ENCODE measurements around the gene ACOXL. TPM values are rescaled to one million over a fixed set of nuclear protein-coding genes. Genes with fewer than 3 reads are reported as not detected.

ACOXL gene
- polyA plus RNA-seq, 4 donors, result 0.06 to 0.56 TPM; not detected in 2

- Histone ChIP-seq H3K27ac (ENCODE audit: low read depth in 1 of 3, low read length in 2 of 3) (no peak overlapping the region), H3K4me3 (ENCODE audit: low read depth in 1 of 3, low read length in 3 of 3) (no peak overlapping the region), H3K27me3 (ENCODE audit: control insufficient read depth in 3 of 3, insufficient read depth in 3 of 3, low read length in 3 of 3) (no peaks in the 10 kb centered on the region), H3K9me3 (ENCODE audit: control insufficient read depth in 2 of 2, insufficient read depth in 1 of 2, low read depth in 1 of 2, low read length in 1 of 2) (no peaks in the 10 kb centered on the region), H3K36me3 (ENCODE audit: control insufficient read depth in 3 of 3, insufficient read depth in 2 of 3, low read depth in 1 of 3, low read length in 3 of 3) (no peaks in the 10 kb centered on the region), H3K4me1 (ENCODE audit: control insufficient read depth in 3 of 3, insufficient read depth in 2 of 3, low read depth in 1 of 3, low read length in 2 of 3) (no peaks in the 10 kb centered on the region)
- 73 to 84% (median 80%) methylated on average over 6 of the region's 6 CpGs for WGBS, 3 donors
- DNase-seq, result no peak
- no peak for FAIRE-seq
These were observed 96.0 kb downstream of the ACOXL start for GRCh38 chr2:110828330-110828729.

DNA sequence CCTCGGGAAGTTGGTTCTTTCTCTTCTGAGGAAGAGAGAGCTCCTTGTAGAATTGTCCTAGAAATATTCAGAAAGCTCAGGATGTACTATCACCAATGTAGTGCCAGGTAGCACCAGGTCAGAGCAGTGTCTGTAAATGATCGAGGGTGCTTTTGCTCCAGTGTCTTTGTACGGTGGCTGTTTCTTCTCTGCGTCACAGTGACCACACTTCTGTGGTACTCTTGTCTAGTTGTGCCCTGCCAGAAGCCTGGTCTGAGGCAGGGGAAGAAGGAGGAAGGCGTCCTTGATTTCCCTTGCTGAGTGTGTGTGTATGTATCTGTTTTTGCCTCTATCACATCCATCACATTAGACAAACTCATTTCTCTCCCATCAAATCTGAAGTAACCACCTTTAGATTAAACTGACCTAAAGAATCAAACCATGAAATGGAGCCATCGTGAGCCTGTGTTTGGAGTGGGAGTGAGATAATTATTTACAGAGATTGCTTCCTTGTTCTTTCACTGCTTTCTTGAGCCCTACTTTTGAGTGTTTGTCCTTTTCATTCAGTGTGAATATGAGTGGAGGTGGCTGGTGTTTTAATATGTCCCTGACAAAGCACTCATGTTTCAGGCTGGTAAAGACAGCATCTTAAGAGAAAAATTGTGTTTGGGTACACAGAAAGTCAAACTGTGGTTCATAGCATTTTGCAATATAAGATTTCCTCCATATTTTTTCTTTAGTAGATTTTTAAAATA lies 97.2 kb downstream of the ACOXL start:
- DNase-seq (no peak), FAIRE-seq (no peak)
- H3K27ac ChIP-seq (ENCODE audit: low read depth in 1 of 3, low read length in 2 of 3), result no peak overlapping the region
- no peaks in the 10 kb centered on the region for H3K4me1 ChIP-seq (ENCODE audit: control insufficient read depth in 3 of 3, insufficient read depth in 2 of 3, low read depth in 1 of 3, low read length in 2 of 3)
- H3K36me3 ChIP-seq (ENCODE audit: control insufficient read depth in 3 of 3, insufficient read depth in 2 of 3, low read depth in 1 of 3, low read length in 3 of 3), result no peaks in the 10 kb centered on the region
- H3K27me3 ChIP-seq (ENCODE audit: control insufficient read depth in 3 of 3, insufficient read depth in 3 of 3, low read length in 3 of 3), result no peaks in the 10 kb centered on the region
- 78 to 84% (median 83%) methylated on average over 6 of the region's 6 CpGs for WGBS, 3 donors
- no peak overlapping the region for H3K4me3 ChIP-seq (ENCODE audit: low read depth in 1 of 3, low read length in 3 of 3)
- no peaks in the 10 kb centered on the region for H3K9me3 ChIP-seq (ENCODE audit: control insufficient read depth in 2 of 2, insufficient read depth in 1 of 2, low read depth in 1 of 2, low read length in 1 of 2)

DNA sequence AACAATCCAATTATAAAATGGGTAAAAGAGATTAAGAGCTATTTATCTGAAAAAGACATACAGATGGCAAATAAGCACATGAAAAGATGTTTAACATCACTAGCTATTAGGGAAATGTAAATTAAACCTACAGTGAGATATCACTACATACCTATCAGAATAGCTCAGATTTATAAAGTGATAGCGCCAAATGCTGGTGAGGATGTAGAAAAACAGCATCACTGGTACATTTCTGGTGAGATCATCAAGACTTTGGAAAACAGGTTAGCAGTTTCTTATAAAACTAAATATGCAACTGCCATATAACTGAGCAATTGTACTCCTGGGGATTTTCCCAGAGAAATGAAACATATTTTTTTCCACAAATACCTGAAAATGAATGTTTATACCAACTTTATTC lies 100.4 kb downstream of the ACOXL start:
- no peaks in the 10 kb centered on the region for H3K36me3 ChIP-seq (ENCODE audit: control insufficient read depth in 3 of 3, insufficient read depth in 2 of 3, low read depth in 1 of 3, low read length in 3 of 3)
- WGBS, 3 donors, result 82 to 94% (median 92%) methylated on average over 1 of the region's 1 CpG
- no peak overlapping the region for H3K4me3 ChIP-seq (ENCODE audit: low read depth in 1 of 3, low read length in 3 of 3)
- H3K27ac ChIP-seq (ENCODE audit: low read depth in 1 of 3, low read length in 2 of 3), result no peak overlapping the region
- FAIRE-seq (no peak), DNase-seq (no peak)
- no peaks in the 10 kb centered on the region for H3K27me3 ChIP-seq (ENCODE audit: control insufficient read depth in 3 of 3, insufficient read depth in 3 of 3, low read length in 3 of 3)
- no peaks in the 10 kb centered on the region for H3K9me3 ChIP-seq (ENCODE audit: control insufficient read depth in 2 of 2, insufficient read depth in 1 of 2, low read depth in 1 of 2, low read length in 1 of 2)
- no peaks in the 10 kb centered on the region for H3K4me1 ChIP-seq (ENCODE audit: control insufficient read depth in 3 of 3, insufficient read depth in 2 of 3, low read depth in 1 of 3, low read length in 2 of 3)

- no peak overlapping the region for H3K27ac ChIP-seq (ENCODE audit: low read depth in 1 of 3, low read length in 2 of 3)
- H3K9me3 ChIP-seq (ENCODE audit: control insufficient read depth in 2 of 2, insufficient read depth in 1 of 2, low read depth in 1 of 2, low read length in 1 of 2), result no peaks in the 10 kb centered on the region
- DNase-seq (no peak), FAIRE-seq (no peak)
- H3K36me3 ChIP-seq (ENCODE audit: control insufficient read depth in 3 of 3, insufficient read depth in 2 of 3, low read depth in 1 of 3, low read length in 3 of 3), result no peaks in the 10 kb centered on the region
- no peaks in the 10 kb centered on the region for H3K27me3 ChIP-seq (ENCODE audit: control insufficient read depth in 3 of 3, insufficient read depth in 3 of 3, low read length in 3 of 3)
- H3K4me3 ChIP-seq (ENCODE audit: low read depth in 1 of 3, low read length in 3 of 3), result no peak overlapping the region
- WGBS, 3 donors, result 67 to 72% (median 70%) methylated on average over 7 of the region's 7 CpGs
- no peaks in the 10 kb centered on the region for H3K4me1 ChIP-seq (ENCODE audit: control insufficient read depth in 3 of 3, insufficient read depth in 2 of 3, low read depth in 1 of 3, low read length in 2 of 3)
These were observed 101.9 kb downstream of the ACOXL start for GRCh38 chr2:110834134-110834827.

GRCh38 chr2:110836671-110837070 lies 104.3 kb downstream of the ACOXL start:
- no peaks in the 10 kb centered on the region for H3K4me1 ChIP-seq (ENCODE audit: control insufficient read depth in 3 of 3, insufficient read depth in 2 of 3, low read depth in 1 of 3, low read length in 2 of 3)
- DNase-seq (no peak), FAIRE-seq (no peak)
- WGBS, 3 donors, result 94 to 96% (median 95%) methylated on average over 8 of the region's 8 CpGs
- peaks cover 0 to 1% (median 0%) of the 10 kb centered on the region in 3 donors for H3K27me3 ChIP-seq (ENCODE audit: control insufficient read depth in 3 of 3, insufficient read depth in 3 of 3, low read length in 3 of 3)
- H3K27ac ChIP-seq (ENCODE audit: low read depth in 1 of 3, low read length in 2 of 3), result no peak overlapping the region
- H3K4me3 ChIP-seq (ENCODE audit: low read depth in 1 of 3, low read length in 3 of 3), result no peak overlapping the region
- H3K36me3 ChIP-seq (ENCODE audit: control insufficient read depth in 3 of 3, insufficient read depth in 2 of 3, low read depth in 1 of 3, low read length in 3 of 3), result no peaks in the 10 kb centered on the region
- no peaks in the 10 kb centered on the region for H3K9me3 ChIP-seq (ENCODE audit: control insufficient read depth in 2 of 2, insufficient read depth in 1 of 2, low read depth in 1 of 2, low read length in 1 of 2)

DNA sequence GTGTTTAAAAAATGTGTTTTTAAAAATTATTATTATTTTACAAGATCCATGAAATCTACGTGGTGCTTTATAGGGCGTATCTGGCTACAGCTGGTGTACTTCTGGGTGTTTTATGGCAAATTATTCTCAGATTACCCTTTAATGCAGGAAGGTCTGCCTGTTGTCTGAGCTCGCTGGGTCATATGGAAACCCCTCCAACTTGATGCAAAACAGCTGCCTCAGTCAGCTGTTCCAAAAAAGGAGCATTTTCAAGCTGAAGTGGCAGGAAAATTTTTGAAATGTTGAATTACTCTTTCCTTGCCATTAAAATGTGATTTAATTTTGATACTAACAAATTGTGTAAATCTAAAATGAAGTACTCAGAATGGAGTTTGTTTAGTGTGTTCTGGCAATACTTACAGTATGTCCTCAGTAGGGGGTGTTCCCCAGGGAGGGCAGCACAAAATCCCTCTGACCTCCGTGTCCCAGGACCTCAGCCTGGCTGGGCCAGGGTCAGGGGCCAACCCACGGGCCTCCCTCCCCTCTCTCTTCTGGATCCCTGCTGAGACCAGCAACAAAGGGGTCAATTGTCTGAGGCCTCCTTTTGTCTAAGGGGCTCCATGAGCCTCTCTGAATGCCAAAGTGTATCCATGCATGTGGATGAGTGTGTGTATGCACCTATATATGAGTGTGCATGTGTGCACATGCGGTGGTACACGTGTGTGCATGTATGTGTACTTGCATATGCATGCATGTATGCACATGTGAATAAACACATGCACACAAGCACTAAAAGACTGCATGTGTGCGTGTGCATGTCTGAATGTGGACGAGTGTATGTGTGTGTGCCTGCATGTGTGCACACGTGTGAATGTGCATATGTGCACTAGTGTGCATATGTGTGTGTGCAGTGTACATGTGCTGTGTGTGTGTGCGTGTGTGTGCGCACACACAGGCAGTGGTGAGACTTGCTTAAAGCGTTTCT lies 105.4 kb downstream of the ACOXL start:
- Histone ChIP-seq H3K4me1 (ENCODE audit: control insufficient read depth in 3 of 3, insufficient read depth in 2 of 3, low read depth in 1 of 3, low read length in 2 of 3) (no peaks in the 10 kb centered on the region), H3K27ac (ENCODE audit: low read depth in 1 of 3, low read length in 2 of 3) (no peak overlapping the region), H3K27me3 (ENCODE audit: control insufficient read depth in 3 of 3, insufficient read depth in 3 of 3, low read length in 3 of 3) (peaks cover 0 to 5% (median 0%) of the 10 kb centered on the region in 3 donors), H3K4me3 (ENCODE audit: low read depth in 1 of 3, low read length in 3 of 3) (no peak overlapping the region), H3K9me3 (ENCODE audit: control insufficient read depth in 2 of 2, insufficient read depth in 1 of 2, low read depth in 1 of 2, low read length in 1 of 2) (no peaks in the 10 kb centered on the region), H3K36me3 (ENCODE audit: control insufficient read depth in 3 of 3, insufficient read depth in 2 of 3, low read depth in 1 of 3, low read length in 3 of 3) (no peaks in the 10 kb centered on the region)
- FAIRE-seq, result no peak
- WGBS, 3 donors, result 79 to 87% (median 82%) methylated on average over 13 of the region's 13 CpGs
- no peak for DNase-seq

DNA sequence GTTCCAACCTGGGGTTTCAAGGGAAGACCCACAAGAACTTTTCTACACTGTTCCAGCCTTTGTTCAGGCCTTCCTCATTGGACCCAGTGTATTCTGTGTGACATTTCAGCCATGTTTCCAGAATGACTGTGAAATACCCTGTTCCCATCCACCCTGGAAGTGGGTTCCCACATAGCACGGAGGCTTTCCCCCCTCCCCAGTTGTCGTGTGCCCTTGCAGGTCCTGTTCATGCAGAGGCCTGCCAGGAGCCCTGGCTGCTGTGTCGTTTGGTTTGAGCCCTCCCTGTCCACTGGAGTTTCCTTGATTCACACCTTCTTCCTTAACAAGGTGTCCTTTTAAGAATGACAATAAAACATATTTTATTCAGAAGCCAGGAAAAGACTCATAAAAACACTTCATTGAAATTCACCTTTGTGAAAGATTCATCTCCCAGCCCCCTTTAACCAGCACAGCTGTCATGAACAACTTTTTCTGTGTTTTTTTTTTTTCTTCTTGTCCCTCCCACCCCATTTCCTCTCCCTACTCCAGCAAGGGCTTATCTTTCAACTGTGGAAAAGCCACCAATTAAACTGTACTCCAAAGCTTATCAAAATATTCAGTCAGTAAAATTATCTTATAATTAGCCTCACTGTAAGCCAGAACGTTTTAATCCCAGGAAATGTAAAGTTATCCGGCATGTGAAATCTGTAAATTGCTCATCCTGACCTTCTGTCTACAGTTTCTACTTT lies 106.4 kb downstream of the ACOXL start:
- Histone ChIP-seq H3K4me3 (ENCODE audit: low read depth in 1 of 3, low read length in 3 of 3) (no peak overlapping the region), H3K4me1 (ENCODE audit: control insufficient read depth in 3 of 3, insufficient read depth in 2 of 3, low read depth in 1 of 3, low read length in 2 of 3) (no peaks in the 10 kb centered on the region), H3K9me3 (ENCODE audit: control insufficient read depth in 2 of 2, insufficient read depth in 1 of 2, low read depth in 1 of 2, low read length in 1 of 2) (no peaks in the 10 kb centered on the region), H3K36me3 (ENCODE audit: control insufficient read depth in 3 of 3, insufficient read depth in 2 of 3, low read depth in 1 of 3, low read length in 3 of 3) (no peaks in the 10 kb centered on the region), H3K27me3 (ENCODE audit: control insufficient read depth in 3 of 3, insufficient read depth in 3 of 3, low read length in 3 of 3) (peaks cover 0 to 9% (median 0%) of the 10 kb centered on the region in 3 donors), H3K27ac (ENCODE audit: low read depth in 1 of 3, low read length in 2 of 3) (no peak overlapping the region)
- FAIRE-seq (no peak), DNase-seq (no peak)
- 51 to 63% (median 53%) methylated on average over 5 of the region's 5 CpGs for WGBS, 3 donors

DNA sequence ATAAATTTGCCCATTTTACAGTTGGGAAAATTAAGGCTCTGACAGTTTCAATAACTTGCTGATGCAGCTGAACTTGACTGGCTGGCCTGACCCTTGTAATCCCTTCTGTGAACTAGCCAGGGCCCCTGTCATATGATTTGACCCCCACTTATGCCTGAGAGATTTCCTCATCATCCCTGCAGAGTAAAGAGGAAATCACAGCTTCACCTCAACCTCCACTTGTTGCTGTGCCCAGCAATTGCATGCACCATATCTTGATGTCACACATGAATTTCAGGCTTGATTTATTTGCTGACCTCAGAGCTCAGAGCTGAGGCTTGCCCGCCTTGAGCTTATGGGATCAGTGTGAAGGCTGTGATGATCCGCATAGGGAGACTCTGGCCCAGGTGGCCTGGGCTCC lies 108.1 kb downstream of the ACOXL start:
- H3K36me3 ChIP-seq (ENCODE audit: control insufficient read depth in 3 of 3, insufficient read depth in 2 of 3, low read depth in 1 of 3, low read length in 3 of 3), result no peaks in the 10 kb centered on the region
- FAIRE-seq (no peak), DNase-seq (no peak)
- no peak overlapping the region for H3K27ac ChIP-seq (ENCODE audit: low read depth in 1 of 3, low read length in 2 of 3)
- WGBS, 3 donors, result 70 to 96% (median 79%) methylated on average over 2 of the region's 2 CpGs
- no peaks in the 10 kb centered on the region for H3K9me3 ChIP-seq (ENCODE audit: control insufficient read depth in 2 of 2, insufficient read depth in 1 of 2, low read depth in 1 of 2, low read length in 1 of 2)
- no peak overlapping the region for H3K4me3 ChIP-seq (ENCODE audit: low read depth in 1 of 3, low read length in 3 of 3)
- H3K27me3 ChIP-seq (ENCODE audit: control insufficient read depth in 3 of 3, insufficient read depth in 3 of 3, low read length in 3 of 3), result peaks cover 0 to 11% (median 0%) of the 10 kb centered on the region in 3 donors
- H3K4me1 ChIP-seq (ENCODE audit: control insufficient read depth in 3 of 3, insufficient read depth in 2 of 3, low read depth in 1 of 3, low read length in 2 of 3), result no peaks in the 10 kb centered on the region

All from small intestine (tissue), 7 donors.